ENCODE results near the gene TNFRSF19.
"Not testable (repeated sequence)": the region's sequence is repeated elsewhere in the genome, so short reads cannot be mapped to it uniquely, and the experiment has no call there.

TNFRSF19 gene

GRCh38 chr13:23570099-23570920 lies at the start of gene TNFRSF19:
TNFRSF19 (plus strand) TSS chr13:23570412; CDS start chr13:23590184, 19,772 bp downstream.
- peaks cover 69% of the 10 kb centered on the region for H3K27me3 Mint-ChIP-seq (ENCODE audit: low read depth)
- peaks cover 1% of the 10 kb centered on the region for H3K4me1 Mint-ChIP-seq (ENCODE audit: low read depth)
- no peak within 1 kb of the TSS for H3K4me3 Mint-ChIP-seq
- H3K36me3 Mint-ChIP-seq (ENCODE audit: low read depth): no peaks in the 10 kb centered on the region
- H3K9me3 Mint-ChIP-seq: no peaks in the 10 kb centered on the region
- DNase-seq (ENCODE audit: low spot score): no peak
- no peak within 1 kb of the TSS for H3K27ac Mint-ChIP-seq

- H3K36me3 Mint-ChIP-seq (ENCODE audit: low read depth); H3K4me3 Mint-ChIP-seq; H3K27ac Mint-ChIP-seq; DNase-seq (ENCODE audit: low spot score); H3K27me3 Mint-ChIP-seq (ENCODE audit: low read depth); H3K9me3 Mint-ChIP-seq; H3K4me1 Mint-ChIP-seq (ENCODE audit: low read depth): not testable (repeated sequence)
Observed at GRCh38 chr13:23529926-23530325, 40.3 kb upstream of the TNFRSF19 start.

GRCh38 chr13:23531446-23531845 lies 38.8 kb upstream of the TNFRSF19 start:
- Mint-ChIP-seq H3K36me3 (ENCODE audit: low read depth) (no peaks in the 10 kb centered on the region), H3K27me3 (ENCODE audit: low read depth) (peaks cover 1% of the 10 kb centered on the region), H3K4me1 (ENCODE audit: low read depth) (no peaks in the 10 kb centered on the region), H3K9me3 (no peaks in the 10 kb centered on the region), H3K27ac (no peak overlapping the region), H3K4me3 (no peak overlapping the region)
- DNase-seq (ENCODE audit: low spot score): no peak

- H3K4me1 Mint-ChIP-seq (ENCODE audit: low read depth): no peaks in the 10 kb centered on the region
- DNase-seq (ENCODE audit: low spot score): no peak
- H3K36me3 Mint-ChIP-seq (ENCODE audit: low read depth): no peaks in the 10 kb centered on the region
- no peak overlapping the region for H3K27ac Mint-ChIP-seq
- H3K27me3 Mint-ChIP-seq (ENCODE audit: low read depth): peaks cover 2% of the 10 kb centered on the region
- H3K4me3 Mint-ChIP-seq: no peak overlapping the region
- no peaks in the 10 kb centered on the region for H3K9me3 Mint-ChIP-seq
Observed at GRCh38 chr13:23534090-23534489, 36.1 kb upstream of the TNFRSF19 start.

GRCh38 chr13:23541221-23541824 lies 28.9 kb upstream of the TNFRSF19 start:
- Mint-ChIP-seq H3K27me3 (ENCODE audit: low read depth) (peaks cover 19% of the 10 kb centered on the region), H3K9me3 (no peaks in the 10 kb centered on the region), H3K4me3 (no peak overlapping the region), H3K27ac (no peak overlapping the region), H3K36me3 (ENCODE audit: low read depth) (no peaks in the 10 kb centered on the region), H3K4me1 (ENCODE audit: low read depth) (no peaks in the 10 kb centered on the region)
- DNase-seq (ENCODE audit: low spot score): no peak

- Mint-ChIP-seq H3K27me3 (ENCODE audit: low read depth) (peaks cover 31% of the 10 kb centered on the region), H3K4me3 (no peak overlapping the region), H3K9me3 (no peaks in the 10 kb centered on the region), H3K4me1 (ENCODE audit: low read depth) (no peaks in the 10 kb centered on the region), H3K27ac (no peak overlapping the region), H3K36me3 (ENCODE audit: low read depth) (no peaks in the 10 kb centered on the region)
- DNase-seq (ENCODE audit: low spot score): no peak
Observed at GRCh38 chr13:23544668-23545067, 25.5 kb upstream of the TNFRSF19 start.

GRCh38 chr13:23547000-23547590 lies 23.1 kb upstream of the TNFRSF19 start:
- H3K9me3 Mint-ChIP-seq: no peaks in the 10 kb centered on the region
- H3K36me3 Mint-ChIP-seq (ENCODE audit: low read depth): no peaks in the 10 kb centered on the region
- no peaks in the 10 kb centered on the region for H3K4me1 Mint-ChIP-seq (ENCODE audit: low read depth)
- no peak for DNase-seq (ENCODE audit: low spot score)
- no peak overlapping the region for H3K4me3 Mint-ChIP-seq
- H3K27ac Mint-ChIP-seq: no peak overlapping the region
- H3K27me3 Mint-ChIP-seq (ENCODE audit: low read depth): peaks cover 33% of the 10 kb centered on the region

- DNase-seq (ENCODE audit: low spot score): no peak
- Mint-ChIP-seq H3K27me3 (ENCODE audit: low read depth) (peaks cover 30% of the 10 kb centered on the region), H3K4me1 (ENCODE audit: low read depth) (no peaks in the 10 kb centered on the region), H3K36me3 (ENCODE audit: low read depth) (no peaks in the 10 kb centered on the region), H3K27ac (no peak overlapping the region), H3K9me3 (no peaks in the 10 kb centered on the region), H3K4me3 (no peak overlapping the region)
Observed at GRCh38 chr13:23549724-23550123, 20.5 kb upstream of the TNFRSF19 start.

- no peak for DNase-seq (ENCODE audit: low spot score)
- Mint-ChIP-seq H3K36me3 (ENCODE audit: low read depth) (no peaks in the 10 kb centered on the region), H3K9me3 (no peaks in the 10 kb centered on the region), H3K4me3 (no peak overlapping the region), H3K27me3 (ENCODE audit: low read depth) (peaks cover 28% of the 10 kb centered on the region), H3K4me1 (ENCODE audit: low read depth) (no peaks in the 10 kb centered on the region), H3K27ac (no peak overlapping the region)
Observed at GRCh38 chr13:23550163-23550562, 20.0 kb upstream of the TNFRSF19 start.

- no peak overlapping the region for H3K27ac Mint-ChIP-seq
Observed at GRCh38 chr13:23551213-23552008, 18.8 kb upstream of the TNFRSF19 start.

GRCh38 chr13:23552171-23552570 lies 18.0 kb upstream of the TNFRSF19 start:
- H3K9me3 Mint-ChIP-seq: no peaks in the 10 kb centered on the region
- H3K4me3 Mint-ChIP-seq: no peak overlapping the region
- H3K27ac Mint-ChIP-seq: no peak overlapping the region
- no peaks in the 10 kb centered on the region for H3K36me3 Mint-ChIP-seq (ENCODE audit: low read depth)
- no peak for DNase-seq (ENCODE audit: low spot score)
- no peaks in the 10 kb centered on the region for H3K4me1 Mint-ChIP-seq (ENCODE audit: low read depth)
- H3K27me3 Mint-ChIP-seq (ENCODE audit: low read depth): peaks cover 17% of the 10 kb centered on the region

More at GRCh38 chr13:23551213-23552008, 18.8 kb upstream of the TNFRSF19 start:
- no peaks in the 10 kb centered on the region for H3K4me1 Mint-ChIP-seq (ENCODE audit: low read depth)
- H3K36me3 Mint-ChIP-seq (ENCODE audit: low read depth): no peaks in the 10 kb centered on the region
- H3K4me3 Mint-ChIP-seq: no peak overlapping the region
- DNase-seq (ENCODE audit: low spot score): no peak
- peaks cover 23% of the 10 kb centered on the region for H3K27me3 Mint-ChIP-seq (ENCODE audit: low read depth)
- H3K9me3 Mint-ChIP-seq: no peaks in the 10 kb centered on the region

GRCh38 chr13:23552661-23553060 lies 17.6 kb upstream of the TNFRSF19 start:
- Mint-ChIP-seq H3K4me1 (ENCODE audit: low read depth) (no peaks in the 10 kb centered on the region), H3K4me3 (no peak overlapping the region), H3K27ac (no peak overlapping the region), H3K27me3 (ENCODE audit: low read depth) (peaks cover 12% of the 10 kb centered on the region), H3K9me3 (no peaks in the 10 kb centered on the region), H3K36me3 (ENCODE audit: low read depth) (no peaks in the 10 kb centered on the region)
- DNase-seq (ENCODE audit: low spot score): no peak

- Mint-ChIP-seq H3K4me3 (no peak overlapping the region), H3K27ac (no peak overlapping the region), H3K36me3 (ENCODE audit: low read depth) (no peaks in the 10 kb centered on the region), H3K9me3 (no peaks in the 10 kb centered on the region), H3K27me3 (ENCODE audit: low read depth) (peaks cover 10% of the 10 kb centered on the region), H3K4me1 (ENCODE audit: low read depth) (no peaks in the 10 kb centered on the region)
- no peak for DNase-seq (ENCODE audit: low spot score)
Observed at GRCh38 chr13:23554000-23554399, 16.2 kb upstream of the TNFRSF19 start.

- Mint-ChIP-seq H3K36me3 (ENCODE audit: low read depth) (no peaks in the 10 kb centered on the region), H3K9me3 (no peaks in the 10 kb centered on the region), H3K27ac (no peak overlapping the region), H3K4me3 (no peak overlapping the region), H3K4me1 (ENCODE audit: low read depth) (peaks cover 3% of the 10 kb centered on the region), H3K27me3 (ENCODE audit: low read depth) (peaks cover 2% of the 10 kb centered on the region)
- DNase-seq (ENCODE audit: low spot score): no peak
Observed at GRCh38 chr13:23557043-23557442, 13.2 kb upstream of the TNFRSF19 start.

Measured in T-helper 2 cell treated with Interferon-gamma antibody and Interleukin-4, amounts not matched to agents 5 μg/mL and 100 μg/mL, for 36 hours (primary cell).